ENCODE results near the gene PLXNA4.

GRCh38 chr7:132418840-132419239 is 157.4 kb downstream of the PLXNA4 start:
- TF ChIP-seq POLR2A (IDR thresholded peaks at IDR 0.05; ENCODE audit: low read depth, low read length) (no peak), TAF1 (IDR thresholded peaks at IDR 0.05; ENCODE audit: borderline replicate concordance, low read depth, low read length) (no peak), POLR2AphosphoS5 (IDR thresholded peaks at IDR 0.05; ENCODE audit: low read depth, low read length) (no peak)

Measured in GM12892 (cell line).